GM12801 (cell line): Measurements from ENCODE around the gene PTPRN2.

Experiments
- TF ChIP-seq, protein P1 (sequence below): IDR thresholded peaks from one replicate; pipeline ENCODE4 v1.5.1; 2011; ENCODE audit warnings: control low read depth; ENCODE audit not compliant: insufficient read length; ENCODE audit errors: extremely low read depth

PTPRN2 gene

DNA sequence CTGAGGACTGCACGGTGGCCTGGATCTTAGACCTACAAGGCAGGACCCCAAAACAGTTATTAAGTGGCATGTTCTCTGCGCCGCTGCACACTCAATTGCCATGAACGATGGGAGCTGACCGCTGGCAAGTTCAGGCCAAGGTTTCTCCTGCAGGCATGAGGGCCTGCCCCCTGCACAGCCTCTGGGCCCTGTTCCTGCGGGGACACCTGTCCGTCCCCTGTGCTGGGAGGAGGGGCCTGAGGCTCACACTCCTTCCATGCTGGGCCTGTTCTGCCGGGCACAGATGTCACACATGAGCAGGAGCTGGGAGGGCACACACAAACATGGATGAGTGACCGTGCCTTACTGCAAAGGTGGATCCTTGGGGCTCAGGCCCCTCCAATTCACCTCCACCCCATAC, 90.0 kb downstream of the PTPRN2 start:
- TF ChIP-seq, protein P1, sequence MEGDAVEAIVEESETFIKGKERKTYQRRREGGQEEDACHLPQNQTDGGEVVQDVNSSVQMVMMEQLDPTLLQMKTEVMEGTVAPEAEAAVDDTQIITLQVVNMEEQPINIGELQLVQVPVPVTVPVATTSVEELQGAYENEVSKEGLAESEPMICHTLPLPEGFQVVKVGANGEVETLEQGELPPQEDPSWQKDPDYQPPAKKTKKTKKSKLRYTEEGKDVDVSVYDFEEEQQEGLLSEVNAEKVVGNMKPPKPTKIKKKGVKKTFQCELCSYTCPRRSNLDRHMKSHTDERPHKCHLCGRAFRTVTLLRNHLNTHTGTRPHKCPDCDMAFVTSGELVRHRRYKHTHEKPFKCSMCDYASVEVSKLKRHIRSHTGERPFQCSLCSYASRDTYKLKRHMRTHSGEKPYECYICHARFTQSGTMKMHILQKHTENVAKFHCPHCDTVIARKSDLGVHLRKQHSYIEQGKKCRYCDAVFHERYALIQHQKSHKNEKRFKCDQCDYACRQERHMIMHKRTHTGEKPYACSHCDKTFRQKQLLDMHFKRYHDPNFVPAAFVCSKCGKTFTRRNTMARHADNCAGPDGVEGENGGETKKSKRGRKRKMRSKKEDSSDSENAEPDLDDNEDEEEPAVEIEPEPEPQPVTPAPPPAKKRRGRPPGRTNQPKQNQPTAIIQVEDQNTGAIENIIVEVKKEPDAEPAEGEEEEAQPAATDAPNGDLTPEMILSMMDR = no peak

DNA sequence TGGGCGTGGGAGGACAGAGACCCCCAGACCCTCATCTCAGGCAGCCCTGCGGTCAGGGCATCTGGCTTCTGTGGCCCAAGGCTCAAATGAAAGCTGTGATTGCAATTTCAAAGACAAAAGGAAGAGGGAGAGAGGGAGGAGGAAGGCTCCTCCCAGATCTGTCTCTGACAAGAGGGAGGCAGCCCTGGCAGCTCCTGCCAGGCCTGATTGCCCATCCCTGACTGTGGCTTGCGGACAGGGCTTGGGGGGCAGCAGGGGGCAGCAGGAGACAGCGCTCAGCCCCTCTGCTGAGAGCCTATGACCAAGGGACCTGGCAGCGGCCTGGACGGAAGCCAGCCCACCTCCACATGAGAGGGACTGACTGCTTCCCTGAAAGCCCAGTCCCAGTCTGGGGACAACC, 91.8 kb downstream of the PTPRN2 start:
- TF ChIP-seq, protein P1 = no peak

DNA sequence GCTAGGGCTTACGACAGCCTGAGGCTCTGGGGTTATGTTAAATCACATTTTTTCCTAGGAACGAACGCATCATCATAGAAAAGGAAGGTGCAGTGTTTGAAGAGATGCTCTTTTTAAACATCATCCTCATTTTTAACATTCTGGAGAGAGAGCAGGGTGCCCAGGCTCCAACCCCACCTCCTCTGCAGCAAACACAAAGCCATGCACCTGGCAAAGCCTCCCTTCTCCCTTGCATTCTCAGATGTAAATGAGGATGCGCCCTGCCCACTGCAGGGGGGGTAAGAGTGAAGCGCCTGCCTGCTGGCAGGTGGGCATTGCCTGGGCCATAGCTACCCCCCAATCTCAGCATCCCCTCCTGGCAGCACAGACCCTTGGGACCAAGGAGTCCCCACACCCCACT, 92.4 kb downstream of the PTPRN2 start:
- TF ChIP-seq, protein P1 = no peak

DNA sequence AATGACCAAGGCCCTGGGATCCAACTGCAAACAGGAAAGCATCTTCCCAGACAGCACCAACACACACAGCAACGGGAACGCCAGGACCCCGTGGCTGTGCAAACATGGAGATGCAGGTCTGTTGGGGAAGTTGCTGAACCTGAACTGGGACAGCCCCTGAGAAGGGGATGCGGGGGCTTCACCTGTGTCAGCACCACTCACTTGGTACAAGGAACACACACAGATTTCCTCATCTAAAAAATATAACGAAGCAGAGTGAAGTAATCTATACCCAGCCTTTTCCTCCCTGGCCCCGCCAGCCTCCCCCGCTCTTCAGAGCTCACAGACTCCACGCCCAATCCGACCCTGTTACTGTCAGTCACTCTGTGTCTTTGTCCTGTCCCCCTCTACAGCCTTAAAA, 93.0 kb downstream of the PTPRN2 start:
- TF ChIP-seq, protein P1 = no peak

DNA sequence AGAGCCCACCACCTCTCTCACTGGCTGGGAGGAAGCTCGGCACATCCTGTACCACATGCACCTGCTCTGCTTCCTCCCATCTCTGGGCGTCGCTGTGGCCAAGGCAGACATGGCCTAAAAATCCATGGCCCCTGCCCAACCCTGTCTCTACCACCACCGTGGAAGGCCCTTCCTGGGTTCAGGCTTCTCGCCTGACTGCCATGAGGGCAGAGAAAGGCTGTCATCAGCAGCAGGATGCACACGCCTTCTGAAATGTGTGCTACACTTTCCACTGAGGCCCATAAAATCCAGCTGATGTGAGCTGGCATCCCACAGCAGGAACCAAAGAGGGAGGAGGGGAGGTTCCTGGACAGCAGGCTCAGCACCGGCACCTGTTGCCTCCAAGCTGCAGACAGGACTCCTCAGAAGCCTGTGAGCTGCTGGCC, 93.4 kb downstream of the PTPRN2 start:
- TF ChIP-seq, protein P1 = no peak

DNA sequence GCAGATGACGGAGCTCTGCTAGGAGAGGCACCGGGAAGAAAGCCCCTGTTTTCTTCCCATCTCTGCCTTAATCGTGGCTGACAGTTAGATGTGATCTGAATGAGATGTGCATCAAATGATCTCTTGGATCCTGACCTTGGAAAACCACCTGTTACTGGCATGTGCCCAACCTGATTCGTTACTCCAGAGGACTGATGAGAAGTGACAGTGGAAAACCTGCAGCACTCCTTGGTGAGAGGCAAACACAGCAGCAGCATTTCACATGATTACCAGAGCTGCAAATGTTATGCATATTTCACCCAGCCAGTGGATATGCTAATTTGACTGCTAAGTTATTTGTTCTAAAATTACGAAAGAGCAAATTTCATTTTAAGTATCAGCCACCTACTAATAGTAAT, 95.3 kb downstream of the PTPRN2 start:
- TF ChIP-seq, protein P1 = no peak

DNA sequence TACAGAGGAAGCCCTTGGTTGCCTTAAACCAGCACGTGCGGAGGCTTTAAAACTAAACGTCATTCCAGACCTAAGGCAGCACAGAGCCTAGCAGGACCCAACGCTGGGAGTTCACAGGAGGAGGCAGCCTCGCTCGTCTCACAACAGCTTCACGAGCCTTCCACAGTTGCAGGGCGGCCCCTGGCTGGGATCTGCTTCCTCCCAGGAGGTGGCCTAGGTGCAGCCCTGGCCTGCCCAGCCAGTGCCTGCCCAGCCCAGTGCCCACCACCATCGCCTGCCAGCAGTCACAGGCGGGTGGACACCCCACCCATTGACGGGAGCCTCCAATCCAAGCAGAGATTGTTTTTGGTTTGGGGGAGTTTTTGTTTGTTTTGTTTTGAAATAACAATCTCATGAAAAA, 96.5 kb downstream of the PTPRN2 start:
- TF ChIP-seq, protein P1 = no peak
